HG03095 (cell line): ENCODE data around the gene MYL5.
"Not testable (repeated sequence)": the region's sequence is repeated elsewhere in the genome, so short reads cannot be mapped to it uniquely, and the experiment has no call there.

Experiments used
- ATAC-seq: cut with Tn5 transposase; IDR thresholded peaks from one replicate; pipeline ENCODE4 v1.9.1; 2021; ENCODE audit warnings: moderate library complexity; ENCODE audit not compliant: unreplicated experiment

The MYL5 gene

GRCh38 chr4:669806-670559 is 4.4 kb upstream of the MYL5 start:
- not testable (repeated sequence) for ATAC-seq

DNA sequence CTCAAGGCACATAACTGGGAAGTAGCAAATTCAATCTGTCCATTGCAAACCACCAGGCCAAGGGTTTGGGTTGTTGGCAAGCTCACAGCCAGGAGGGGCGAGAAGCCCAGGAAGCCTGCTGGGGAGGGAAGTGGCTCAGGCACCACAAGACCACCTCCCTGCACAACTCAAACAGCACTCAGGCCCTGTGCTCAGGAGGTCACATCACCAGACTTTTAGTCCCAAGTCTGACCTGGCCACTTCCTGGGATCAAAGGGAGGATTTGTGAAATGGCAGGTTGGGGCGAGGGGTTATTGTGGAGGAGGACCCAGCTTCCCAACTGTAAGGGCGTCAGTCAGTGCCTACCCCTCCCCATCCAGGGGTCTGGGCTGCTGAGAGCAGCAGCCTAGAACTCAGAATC is 2.6 kb upstream of the MYL5 start:
- no peak for ATAC-seq

GRCh38 chr4:673349-674091 is 822 bp upstream of the MYL5 start:
- no peak for ATAC-seq

- ATAC-seq: no peak
Measured at GRCh38 chr4:675036-675882, 917 bp downstream of the MYL5 start.

- ATAC-seq: peak; percentile 32
Measured at GRCh38 chr4:675980-676870, 1.9 kb downstream of the MYL5 start.

- no peak for ATAC-seq
Measured at GRCh38 chr4:676871-677235, 2.5 kb downstream of the MYL5 start.

GRCh38 chr4:677431-678293 is 3.3 kb downstream of the MYL5 start:
- ATAC-seq: no peak

- ATAC-seq: no peak
Measured at GRCh38 chr4:678331-679103, 4.2 kb downstream of the MYL5 start.

DNA sequence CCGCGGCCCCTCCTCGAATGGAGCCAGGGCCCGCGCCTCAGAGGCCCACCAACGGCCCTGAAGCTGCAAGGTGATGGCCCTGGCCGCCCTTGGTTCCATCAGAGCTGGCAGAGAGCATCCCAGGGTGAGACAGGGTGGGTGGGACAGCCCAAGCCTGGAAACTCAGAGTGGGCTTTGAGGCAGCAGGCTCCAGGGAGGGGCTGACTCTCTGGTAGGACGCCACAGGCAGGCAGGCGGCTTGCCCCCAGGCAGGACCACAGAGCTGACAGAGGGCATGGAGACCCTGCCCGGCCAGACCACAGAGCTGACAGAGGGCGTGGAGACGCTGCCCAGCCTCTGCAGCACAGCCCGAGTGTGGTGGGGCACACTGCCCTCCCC is 4.8 kb downstream of the MYL5 start:
- no peak for ATAC-seq

- ATAC-seq: no peak
Measured at GRCh38 chr4:679629-680028, 5.3 kb downstream of the MYL5 start.

GRCh38 chr4:680091-680490 is 5.7 kb downstream of the MYL5 start:
- ATAC-seq: no peak

DNA sequence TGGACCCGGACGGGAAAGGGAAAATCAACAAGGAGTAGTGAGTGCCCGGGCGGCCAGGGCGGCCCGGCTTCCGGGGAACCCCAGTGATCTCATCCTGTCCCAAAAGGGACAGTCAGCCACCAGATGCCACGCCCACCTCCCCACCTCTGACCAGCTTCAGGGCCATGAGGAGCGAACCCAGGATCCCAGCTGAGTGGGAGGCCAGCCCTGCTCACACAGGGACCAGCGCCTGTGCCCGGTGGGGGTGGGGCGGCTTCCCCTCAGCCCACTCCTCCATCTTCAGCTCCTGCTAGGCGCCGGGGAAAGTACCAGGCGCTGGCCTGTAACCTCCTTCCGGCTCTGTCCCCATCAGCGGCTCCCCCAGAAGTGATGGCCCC is 6.2 kb downstream of the MYL5 start:
- ATAC-seq: no peak

GRCh38 chr4:680928-681645 is 6.7 kb downstream of the MYL5 start:
- ATAC-seq: no peak

- no peak for ATAC-seq
Measured at GRCh38 chr4:681736-682451, 7.6 kb downstream of the MYL5 start.

DNA sequence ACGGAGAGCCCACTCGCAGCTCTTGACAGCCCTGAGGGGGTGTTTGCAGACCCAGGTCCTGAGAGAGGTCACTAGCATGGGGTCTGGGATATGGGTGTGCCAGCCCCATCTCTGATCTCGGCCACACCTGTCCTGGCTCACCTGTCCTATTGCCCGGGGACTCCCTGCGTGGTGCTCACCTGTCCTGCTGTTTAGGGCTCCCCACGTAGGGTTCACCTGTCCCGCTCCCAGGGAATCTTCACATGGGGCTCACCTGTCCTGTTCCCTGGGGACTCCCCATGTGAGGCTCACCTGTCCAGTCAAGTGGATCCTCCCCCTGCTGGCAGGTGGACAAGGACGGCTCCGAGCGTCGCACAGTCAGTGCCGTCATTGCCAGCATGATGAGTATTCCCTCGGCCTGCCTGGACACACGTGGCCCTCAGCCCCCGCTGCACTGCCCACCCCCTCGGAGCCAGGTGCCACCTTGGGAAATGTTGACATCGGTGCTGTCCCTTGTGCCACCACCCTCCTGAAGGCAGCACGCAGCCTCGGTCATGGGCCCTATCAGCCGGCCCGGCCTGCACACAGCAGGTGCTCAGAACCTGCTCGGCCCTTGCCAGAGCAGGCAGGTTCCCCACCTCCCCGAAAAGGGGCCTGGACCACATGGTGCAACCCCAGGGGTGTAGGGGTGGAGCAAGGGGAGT is 8.3 kb downstream of the MYL5 start:
- no peak for ATAC-seq

DNA sequence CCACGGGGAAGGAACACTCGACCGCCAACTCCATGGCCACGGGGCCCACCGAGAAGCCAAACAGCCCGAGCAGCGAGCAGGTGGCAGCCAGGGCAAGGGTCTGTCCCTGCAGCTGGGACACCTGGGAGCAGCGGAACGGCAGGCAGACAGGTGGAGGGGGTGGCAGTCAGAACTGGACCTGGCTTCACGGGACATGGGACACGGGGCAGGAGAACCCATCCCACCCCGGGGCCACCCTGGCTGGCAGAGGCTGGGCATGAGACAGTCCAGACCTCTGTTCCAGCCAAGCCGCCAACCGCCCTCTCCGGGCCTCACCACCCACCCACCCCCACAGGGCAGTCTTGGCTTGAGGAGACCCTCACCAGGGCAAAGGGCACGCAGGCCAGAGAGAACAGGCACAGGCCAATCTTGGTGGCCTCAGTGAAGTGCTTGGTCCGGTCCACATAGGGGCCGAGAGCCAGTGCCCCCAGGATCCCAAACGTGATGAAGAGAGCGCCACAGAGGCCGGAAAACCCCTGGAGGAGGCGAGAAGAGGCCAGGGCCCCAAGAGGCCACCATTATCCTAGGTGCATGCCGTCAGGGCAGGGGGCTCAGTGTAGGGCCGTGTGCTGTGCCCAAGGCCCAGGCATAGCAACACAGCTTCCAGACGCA is 9.0 kb downstream of the MYL5 start:
- ATAC-seq: no peak
